Posterior vena cava (tissue), 2 donors: ENCODE measurements around the gene ZCCHC7. TPM values are rescaled to one million over a fixed set of nuclear protein-coding genes. Genes with fewer than 3 reads are reported as not detected.
"Not testable (repeated sequence)": the region's sequence is repeated elsewhere in the genome, so short reads cannot be mapped to it uniquely, and the experiment has no call there.

Experiments used
- DNase-seq: peaks from one replicate; pipeline ENCODE4 v3.0.0-alpha.2; 2020; ENCODE audit warnings: low spot score
- intact Hi-C, 2 donors: fragments of 100-400 bp; cut with DNase I; formaldehyde crosslinking; loops; one replicate each; pipeline versions ENCODE4 v1.14.1 to v1.14.2; 2022 to 2023
- total RNA-seq, 2 donors: library from RNA; stranded (reverse); fragmentation: NEBNext Ultra II Directional; extraction: Animal tissue kit (Norgen Biotek cat#: 25700); gene quantifications; one replicate each; pipeline ENCODE4 v1.2.1, GENCODE V29; 2021
- donor health status: DM: yes; HTN: yes; CAD: no.
- donor health status: DM: yes; HTN: yes; CAD: no.

ZCCHC7 gene
- total RNA-seq, 2 donors from 2014 or later: 19.9 to 24.2 TPM

GRCh38 chr9:37198039-37198729, 77.8 kb downstream of the ZCCHC7 start:
- intact Hi-C loops: no loop called here
- DNase-seq: no peak

GRCh38 chr9:37198831-37199230, 78.5 kb downstream of the ZCCHC7 start:
- no peak for DNase-seq
- intact Hi-C loops: no loop called here

DNA sequence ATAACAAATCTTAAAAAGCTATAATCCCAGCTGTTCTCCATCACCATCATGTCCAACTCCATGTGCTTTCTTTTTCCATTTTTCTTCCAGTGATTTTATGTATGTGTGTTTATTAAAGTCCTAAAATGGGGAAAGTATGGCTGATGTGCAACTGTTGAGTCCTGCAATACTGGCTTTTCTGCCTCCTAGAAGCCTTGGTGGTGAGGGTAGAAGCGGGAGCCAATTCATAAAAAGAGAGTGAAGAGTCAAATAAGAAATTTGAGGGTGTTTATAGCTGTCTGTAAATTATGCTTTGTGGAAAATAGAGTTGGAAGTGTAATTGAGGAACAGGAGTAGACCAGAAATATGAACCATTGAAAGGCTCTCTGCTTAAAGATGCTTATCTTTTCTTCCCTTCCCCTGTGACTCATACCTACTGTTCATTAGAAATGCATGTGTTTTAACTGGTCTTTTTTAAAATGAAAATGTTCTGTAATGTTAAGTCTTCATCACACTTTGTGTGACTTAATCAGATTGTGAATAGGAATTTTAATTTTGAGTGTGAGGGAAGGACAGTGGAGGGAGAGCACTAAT, 80.1 kb downstream of the ZCCHC7 start:
- no peak for DNase-seq
- intact Hi-C loops: no loop called here

GRCh38 chr9:37201581-37201980, 81.2 kb downstream of the ZCCHC7 start:
- intact Hi-C loops: no loop called here
- DNase-seq: no peak

GRCh38 chr9:37202091-37202490, 81.7 kb downstream of the ZCCHC7 start:
- intact Hi-C loops: no loop called here
- DNase-seq: no peak

- intact Hi-C loops, DNase-seq: not testable (repeated sequence)
Observed at GRCh38 chr9:37203456-37203855, 83.1 kb downstream of the ZCCHC7 start.

DNA sequence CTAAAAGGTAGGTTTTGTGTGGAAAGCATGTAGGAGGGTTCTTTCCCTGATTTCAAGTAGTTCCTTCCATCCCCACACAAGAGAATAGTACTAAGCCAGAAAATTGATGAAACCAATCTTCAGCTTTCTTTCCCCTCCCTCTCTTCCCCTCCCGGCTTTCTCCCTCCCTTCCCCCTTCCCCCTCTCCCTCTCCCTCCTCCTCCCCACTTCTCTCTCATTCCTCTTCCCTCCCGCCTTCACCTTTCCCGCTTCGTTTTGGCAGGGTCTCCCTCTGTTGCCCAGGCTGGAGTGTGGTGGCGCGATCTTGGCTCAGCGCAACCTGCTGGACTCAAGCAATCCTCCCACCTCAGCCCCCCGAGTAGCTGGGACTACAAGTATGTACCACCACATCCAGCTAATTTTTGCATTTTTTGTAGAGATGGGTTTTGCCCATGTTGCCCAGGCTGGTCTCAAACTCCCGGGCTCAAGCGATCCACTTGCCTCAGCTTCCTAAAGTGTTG, 85.8 kb downstream of the ZCCHC7 start:
- DNase-seq: no peak
- intact Hi-C loops: no loop called here

DNA sequence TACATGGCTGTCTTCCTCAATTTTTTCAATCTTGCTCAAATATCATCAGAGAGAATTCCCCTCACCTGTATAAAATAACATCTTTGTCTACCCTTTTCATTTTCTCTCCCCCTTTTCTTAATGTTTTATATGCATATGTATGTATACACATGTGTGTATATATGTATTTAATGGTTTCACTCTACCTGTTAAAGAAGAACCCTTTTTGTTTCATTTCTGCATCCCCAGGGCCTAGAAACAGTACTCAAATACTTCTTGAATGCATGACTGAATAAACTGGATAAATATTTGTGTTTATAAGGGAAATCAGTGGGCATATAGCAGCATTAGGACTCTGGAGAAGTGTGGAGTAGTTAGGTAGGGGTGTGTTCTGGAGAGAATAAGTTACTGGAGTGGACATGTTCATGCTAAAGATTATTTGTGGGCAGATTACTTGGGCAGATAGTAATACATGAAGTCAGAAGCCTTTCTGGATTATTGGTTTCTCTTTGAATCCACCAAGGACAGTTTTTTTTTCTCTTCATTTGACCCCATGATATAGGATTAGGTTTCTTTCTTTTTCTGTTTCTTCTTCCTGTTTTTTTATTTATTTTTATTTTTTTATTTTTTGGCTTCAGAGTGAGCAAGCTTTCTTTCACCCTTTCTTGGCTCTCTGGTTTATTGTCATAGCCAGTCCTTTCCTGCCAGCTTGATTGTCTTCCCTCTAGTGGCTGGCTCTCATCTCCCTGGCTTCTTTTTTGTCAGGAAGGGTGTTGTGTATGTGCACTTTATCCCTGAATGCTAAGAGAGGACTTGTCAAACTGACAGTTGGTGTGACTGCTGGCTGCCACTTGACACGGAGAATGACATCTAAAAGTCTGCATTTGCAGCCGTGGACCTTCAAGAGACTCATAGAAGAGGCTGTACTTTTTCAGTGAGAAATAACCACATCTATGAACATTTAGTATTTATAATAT, 89.3 kb downstream of the ZCCHC7 start:
- intact Hi-C loops: loop anchor here in 1 of 2 donors (5.0 to 10.0 kb wide), 2 partner anchors 347 to 385 kb away; partner anchors contain the start of gene TOMM5
- DNase-seq: peak; percentile 40

DNA sequence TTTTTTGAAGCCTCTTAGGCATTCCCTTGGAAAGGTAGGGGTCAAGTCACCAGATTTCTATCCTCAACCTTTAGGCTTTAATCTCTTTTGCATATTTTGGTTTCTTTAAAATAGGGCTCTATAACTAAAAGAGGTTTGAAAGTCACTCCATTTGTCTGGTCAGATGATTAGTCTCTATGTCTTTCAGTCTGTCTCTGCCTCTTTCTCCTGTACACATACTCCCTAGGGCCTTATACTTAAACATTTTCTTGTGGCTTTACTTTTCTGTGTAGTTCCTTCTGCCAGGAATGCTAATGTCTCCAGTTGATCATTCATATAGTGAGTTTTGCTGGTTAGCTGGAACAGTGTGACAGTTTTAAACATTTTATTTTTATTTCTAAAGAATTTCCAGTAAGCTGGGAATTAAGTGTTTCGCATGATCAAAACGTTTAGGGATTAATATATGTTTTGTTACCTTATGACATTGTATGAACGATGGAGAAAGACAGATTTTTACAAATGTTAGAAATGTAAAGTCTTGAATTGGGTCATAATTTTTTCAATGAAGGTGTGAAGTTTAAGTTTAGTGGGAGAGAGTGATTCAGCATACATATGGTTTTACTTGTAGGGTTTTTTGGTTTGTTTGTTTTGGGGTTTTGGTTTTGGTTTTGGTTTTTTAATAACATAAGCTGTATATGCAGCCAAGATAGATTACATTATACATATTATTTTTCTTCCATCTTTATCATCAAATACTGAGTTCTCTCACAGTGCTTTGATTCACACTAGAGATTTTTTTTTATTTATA, 90.6 kb downstream of the ZCCHC7 start:
- intact Hi-C loops: loop anchor here in 1 of 2 donors (5.0 to 10.0 kb wide), 2 partner anchors 349 to 384 kb away; partner anchors contain the start of gene TOMM5
- DNase-seq: no peak

- DNase-seq: no peak
- intact Hi-C loops: loop anchor here in 1 of 2 donors (5.0 to 10.0 kb wide), 2 partner anchors 350 to 382 kb away; partner anchors contain the start of gene TOMM5
Observed at GRCh38 chr9:37212435-37212834, 92.1 kb downstream of the ZCCHC7 start.

DNA sequence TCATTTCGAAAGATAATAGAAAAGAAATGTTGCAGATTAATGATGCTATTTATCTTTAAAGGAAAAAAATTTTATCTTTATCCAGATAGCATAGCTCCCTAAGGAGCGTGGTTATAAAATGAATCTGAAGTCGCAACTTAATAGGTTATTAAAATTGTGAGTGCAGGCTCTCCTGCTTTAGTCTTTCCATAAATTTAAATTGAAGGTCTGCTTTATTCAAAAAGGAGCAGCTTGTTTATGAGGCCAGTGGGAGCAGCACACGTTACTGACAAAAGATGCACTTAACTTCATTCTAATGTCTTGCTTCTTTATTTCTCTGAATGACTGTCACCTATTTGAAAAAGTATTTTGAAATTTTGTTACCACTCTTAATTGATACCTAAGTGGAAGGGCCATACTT, 95.0 kb downstream of the ZCCHC7 start:
- intact Hi-C loops: loop anchor here in 1 of 2 donors (10.0 kb wide), 1 partner anchor 379 kb away; the partner anchor contains the start of gene TOMM5
- no peak for DNase-seq

DNA sequence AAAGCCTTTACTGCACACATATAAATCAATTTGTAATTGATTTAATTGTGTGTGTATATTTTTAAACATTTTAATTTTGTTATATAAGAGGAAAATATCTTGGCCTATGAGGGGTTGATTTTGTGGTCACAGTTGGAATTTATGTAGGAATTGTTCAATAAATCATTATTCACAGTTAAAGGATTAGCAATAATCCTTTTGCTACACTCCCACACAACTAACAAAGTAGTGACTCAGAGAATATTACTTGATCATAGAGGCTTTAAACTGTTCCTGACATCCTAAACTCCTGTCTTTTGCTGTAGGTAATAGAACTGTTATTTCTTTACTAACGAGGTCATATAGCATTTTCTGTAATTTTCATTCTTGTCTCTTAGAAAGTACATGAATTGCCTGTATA, 95.5 kb downstream of the ZCCHC7 start:
- intact Hi-C loops: loop anchor here in 1 of 2 donors (10.0 kb wide), 1 partner anchor 379 kb away; the partner anchor contains the start of gene TOMM5
- DNase-seq: no peak

DNA sequence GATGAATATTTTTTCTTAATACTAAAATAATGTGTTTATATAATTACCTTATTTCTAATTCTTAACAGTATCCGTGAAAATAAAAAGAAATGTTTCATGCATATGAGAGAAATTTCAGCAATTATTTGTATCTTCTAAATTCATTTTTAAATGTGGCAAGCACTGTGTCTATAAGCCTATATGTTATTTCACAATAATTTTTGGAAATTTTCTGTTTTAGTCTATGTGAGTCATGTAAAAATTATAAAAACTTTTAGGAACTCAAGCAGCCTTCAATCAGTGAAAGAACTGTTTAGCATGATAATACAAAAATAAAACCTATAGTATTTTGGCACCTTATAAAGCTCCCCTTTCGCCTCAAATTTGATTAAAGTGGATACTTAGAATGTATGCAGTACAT, 96.8 kb downstream of the ZCCHC7 start:
- intact Hi-C loops: loop anchor here in 1 of 2 donors (10.0 kb wide), 1 partner anchor 378 kb away; the partner anchor contains the start of gene TOMM5
- DNase-seq: no peak

GRCh38 chr9:37218800-37219425, 98.5 kb downstream of the ZCCHC7 start:
- intact Hi-C loops: loop anchor here in 1 of 2 donors (10.0 kb wide), 1 partner anchor 376 kb away; the partner anchor contains the start of gene TOMM5
- DNase-seq: no peak

- DNase-seq: no peak
- intact Hi-C loops: no loop called here
Observed at GRCh38 chr9:37220971-37221370, 100.6 kb downstream of the ZCCHC7 start.

- no peak for DNase-seq
- intact Hi-C loops: no loop called here
Observed at GRCh38 chr9:37221489-37222106, 101.2 kb downstream of the ZCCHC7 start.

- intact Hi-C loops: no loop called here
- no peak for DNase-seq
Observed at GRCh38 chr9:37229455-37229854, 109.1 kb downstream of the ZCCHC7 start.
